ENCODE data around the gene CHD3.
"Not testable (repeated sequence)": the region's sequence is repeated elsewhere in the genome, so short reads cannot be mapped to it uniquely, and the experiment has no call there.

Gene CHD3

DNA sequence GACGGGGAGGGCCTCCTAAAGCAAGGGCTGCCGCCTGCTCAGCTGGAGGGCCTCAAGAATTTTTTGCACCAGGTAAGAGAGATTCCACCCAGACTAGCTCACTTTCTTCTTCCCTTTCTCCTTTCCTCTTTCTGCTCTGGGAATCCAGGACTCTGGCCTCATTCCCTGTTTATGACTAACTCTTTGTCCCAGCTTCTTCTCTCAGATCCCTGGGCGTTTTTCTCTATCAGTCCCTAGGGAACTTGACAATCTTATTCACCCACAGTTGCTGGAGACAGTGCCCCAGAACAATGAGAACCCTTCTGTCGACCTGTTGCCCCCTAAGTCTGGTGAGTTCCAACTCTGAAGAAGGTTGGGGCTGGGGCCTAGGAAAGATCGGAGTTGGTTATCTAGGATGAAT lies 59.1 kb downstream of the CHD3 start:
- Histone ChIP-seq H3K4me3 (no peak overlapping the region), H3K27ac (no peak overlapping the region)
- TF ChIP-seq, protein P1, sequence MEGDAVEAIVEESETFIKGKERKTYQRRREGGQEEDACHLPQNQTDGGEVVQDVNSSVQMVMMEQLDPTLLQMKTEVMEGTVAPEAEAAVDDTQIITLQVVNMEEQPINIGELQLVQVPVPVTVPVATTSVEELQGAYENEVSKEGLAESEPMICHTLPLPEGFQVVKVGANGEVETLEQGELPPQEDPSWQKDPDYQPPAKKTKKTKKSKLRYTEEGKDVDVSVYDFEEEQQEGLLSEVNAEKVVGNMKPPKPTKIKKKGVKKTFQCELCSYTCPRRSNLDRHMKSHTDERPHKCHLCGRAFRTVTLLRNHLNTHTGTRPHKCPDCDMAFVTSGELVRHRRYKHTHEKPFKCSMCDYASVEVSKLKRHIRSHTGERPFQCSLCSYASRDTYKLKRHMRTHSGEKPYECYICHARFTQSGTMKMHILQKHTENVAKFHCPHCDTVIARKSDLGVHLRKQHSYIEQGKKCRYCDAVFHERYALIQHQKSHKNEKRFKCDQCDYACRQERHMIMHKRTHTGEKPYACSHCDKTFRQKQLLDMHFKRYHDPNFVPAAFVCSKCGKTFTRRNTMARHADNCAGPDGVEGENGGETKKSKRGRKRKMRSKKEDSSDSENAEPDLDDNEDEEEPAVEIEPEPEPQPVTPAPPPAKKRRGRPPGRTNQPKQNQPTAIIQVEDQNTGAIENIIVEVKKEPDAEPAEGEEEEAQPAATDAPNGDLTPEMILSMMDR (IDR thresholded peaks at IDR 0.05): no peak
- DNase-seq (ENCODE audit: low spot score): no peak

DNA sequence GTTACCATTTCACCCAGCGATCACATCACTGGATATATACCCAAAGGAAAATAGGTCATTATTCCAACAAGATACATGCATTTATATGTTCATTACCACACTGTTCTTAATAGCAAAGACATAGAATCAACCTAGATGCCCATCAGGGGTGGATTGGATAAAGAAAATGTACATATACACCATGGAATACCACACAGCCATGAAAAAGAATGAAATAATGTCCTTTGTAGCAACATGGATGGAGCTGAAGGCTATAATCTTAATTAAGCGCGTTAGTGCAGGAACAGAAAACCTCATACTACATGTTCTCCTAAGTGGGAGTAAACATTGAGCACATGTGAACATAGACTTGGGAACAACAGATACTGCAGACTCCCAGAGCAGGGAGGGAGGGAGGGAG lies 62.0 kb downstream of the CHD3 start:
- no peak overlapping the region for H3K27ac ChIP-seq
- no peak for DNase-seq (ENCODE audit: low spot score)
- no peak overlapping the region for H3K4me3 ChIP-seq
- TF ChIP-seq, protein P1 (IDR thresholded peaks at IDR 0.05): no peak

DNA sequence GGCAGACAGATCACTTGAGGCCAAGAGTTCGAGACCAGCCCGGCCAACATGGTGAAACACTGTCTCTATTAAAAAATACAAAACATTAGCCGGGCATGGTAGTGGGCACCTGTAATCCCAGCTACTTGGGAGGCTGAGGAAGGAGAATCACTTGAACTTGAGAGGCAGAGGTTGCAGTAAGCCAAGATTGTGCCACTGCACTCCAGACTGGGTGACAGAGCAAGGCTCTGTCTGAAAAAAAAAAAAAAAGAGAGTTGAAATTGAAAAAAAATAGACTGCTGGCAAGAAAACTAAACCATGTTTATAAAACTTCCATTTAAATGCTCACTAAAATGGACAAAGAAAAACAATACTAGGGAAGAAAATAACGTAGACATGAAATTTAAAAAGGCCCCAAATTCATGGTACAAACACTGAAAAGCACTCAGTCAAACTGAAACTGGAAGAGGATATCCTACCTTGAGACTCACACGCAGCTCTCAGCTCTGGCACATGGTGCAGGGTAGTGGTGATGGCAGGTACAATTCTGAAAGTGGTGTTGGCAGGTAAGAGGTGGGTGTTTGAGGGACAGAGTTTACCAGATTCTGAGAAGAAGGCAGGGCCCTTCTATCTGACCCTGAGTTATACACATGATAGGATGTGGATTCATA lies 62.7 kb downstream of the CHD3 start:
- TF ChIP-seq, protein P1 (IDR thresholded peaks at IDR 0.05): no peak
- Histone ChIP-seq H3K4me3 (no peak overlapping the region), H3K27ac (no peak overlapping the region)
- DNase-seq (ENCODE audit: low spot score): no peak

DNA sequence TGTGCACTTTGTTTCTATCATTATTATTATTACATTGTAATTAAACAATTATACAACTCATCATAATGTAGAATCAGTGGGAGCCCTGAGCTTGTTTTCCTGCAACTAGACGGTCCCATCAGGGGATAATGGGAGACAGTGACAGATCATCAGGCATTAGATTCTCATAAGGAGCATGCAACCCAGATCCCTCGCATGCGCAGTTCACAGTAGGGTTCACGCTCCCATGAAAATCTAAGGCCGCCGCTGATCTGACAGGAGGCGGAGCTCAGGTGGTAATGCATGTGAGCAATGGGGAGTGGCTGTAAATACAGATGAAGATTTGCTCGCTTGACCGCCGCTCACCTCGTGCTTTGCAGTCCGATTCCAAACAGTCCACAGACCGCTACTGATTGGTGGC lies 64.7 kb downstream of the CHD3 start:
- not testable (repeated sequence) for H3K27ac ChIP-seq; H3K4me3 ChIP-seq; DNase-seq (ENCODE audit: low spot score)

DNA sequence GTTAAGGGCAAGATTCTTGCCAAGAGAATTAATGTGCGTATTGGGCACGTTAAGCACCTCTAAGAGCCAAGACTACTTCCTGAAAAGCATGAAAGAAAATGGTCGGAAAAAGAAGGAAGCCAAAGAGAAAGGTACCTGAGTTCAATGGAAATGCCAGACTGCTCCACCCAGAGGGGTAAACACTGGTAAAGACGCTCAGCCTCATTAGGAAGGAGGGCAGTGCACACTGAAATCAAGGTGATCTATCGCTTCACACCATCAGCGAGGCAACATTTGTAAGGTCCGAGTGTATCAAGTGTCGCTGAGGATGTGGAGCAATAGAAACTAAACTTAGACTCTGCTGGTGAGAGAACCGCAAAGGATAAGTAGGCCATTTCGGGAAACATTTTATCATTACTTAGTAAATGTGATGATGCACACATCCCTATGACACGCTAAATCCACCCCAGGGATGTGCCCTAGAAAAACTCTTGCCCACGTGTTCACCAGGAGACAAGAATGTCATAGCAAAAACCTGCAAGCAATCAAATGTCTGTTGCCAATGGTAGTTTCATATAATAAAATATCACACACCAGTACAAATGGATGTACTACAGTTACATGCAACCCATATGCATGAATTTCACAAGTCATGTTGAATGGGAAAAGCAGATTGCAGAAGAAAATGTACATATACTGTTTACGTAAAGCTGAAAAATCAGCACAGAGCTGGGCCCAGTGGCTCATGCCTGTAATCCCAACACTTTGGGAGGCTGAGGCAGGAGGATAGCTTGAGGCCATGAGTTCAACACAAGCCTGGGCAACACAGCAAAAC lies 67.0 kb downstream of the CHD3 start:
- TF ChIP-seq, protein P1 (IDR thresholded peaks at IDR 0.05): no peak
- Histone ChIP-seq H3K4me3 (no peak overlapping the region), H3K27ac (no peak overlapping the region)
- no peak for DNase-seq (ENCODE audit: low spot score)

DNA sequence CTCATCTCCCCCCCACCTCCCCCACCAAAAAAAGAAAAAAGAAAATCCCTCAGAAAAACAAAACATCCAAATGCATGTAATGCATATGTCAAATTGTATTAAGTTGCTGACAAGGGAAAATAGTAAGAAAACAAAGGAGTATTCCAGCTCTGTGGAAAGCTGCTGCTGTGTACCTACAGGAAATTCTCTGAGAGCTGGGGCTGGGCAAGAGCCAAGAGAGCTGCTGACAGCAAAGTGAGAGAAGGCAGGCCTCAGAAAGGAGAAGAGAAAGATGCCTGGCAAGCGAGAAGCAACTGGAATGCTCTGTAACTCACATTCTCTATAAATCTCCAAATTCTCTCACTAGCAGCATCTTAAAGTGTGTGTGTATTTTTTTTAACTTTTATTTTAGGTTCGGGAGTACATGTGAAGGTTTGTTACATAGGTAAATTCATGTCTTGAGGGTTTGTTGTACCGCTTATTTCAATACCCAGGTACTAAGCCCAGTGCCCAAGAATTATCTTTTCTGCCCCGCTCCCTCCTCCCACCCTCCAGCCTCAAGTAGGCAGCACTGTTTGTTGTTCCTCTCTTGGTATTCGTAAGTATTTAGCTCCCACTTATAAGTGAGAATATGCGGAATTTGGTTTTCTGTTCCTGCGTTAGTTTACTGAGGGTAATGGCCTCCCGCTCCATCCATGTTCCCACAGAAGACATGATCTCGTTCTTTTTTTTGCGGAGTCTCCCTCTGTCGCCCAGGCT lies 67.8 kb downstream of the CHD3 start:
- Histone ChIP-seq H3K27ac (no peak overlapping the region), H3K4me3 (no peak overlapping the region)
- DNase-seq (ENCODE audit: low spot score): no peak

More for the DNA sequence above, 67.8 kb downstream of the CHD3 start:
- TF ChIP-seq, protein P1 (IDR thresholded peaks at IDR 0.05): no peak

Measured in coronary artery (tissue), 2 donors.